Measurements from ENCODE around the gene LYPD1.

- TF ChIP-seq REST (tag by site-specific recombination; IDR thresholded peaks at IDR 0.05), result no peak
- TF ChIP-seq PRDM6 (tag by site-specific recombination; IDR thresholded peaks at IDR 0.05), result no peak
- TF ChIP-seq ZNF529 (tag by site-specific recombination; IDR thresholded peaks at IDR 0.05; ENCODE audit: insufficient replicate concordance), result no peak
- TF ChIP-seq ZNF561 (tag by site-specific recombination; IDR thresholded peaks at IDR 0.05; ENCODE audit: borderline replicate concordance), result no peak
- no peak for TF ChIP-seq KLF9 (tag by site-specific recombination; IDR thresholded peaks at IDR 0.05; ENCODE audit: low read depth)
- TF ChIP-seq ZNF121 (tag by site-specific recombination; IDR thresholded peaks at IDR 0.05), result no peak
- no peak for TF ChIP-seq ZXDB (tag by site-specific recombination; IDR thresholded peaks at IDR 0.05)
- no peak for TF ChIP-seq INSM2 (tag by site-specific recombination; IDR thresholded peaks at IDR 0.05)
These were observed 22.8 kb upstream of the LYPD1 start for GRCh38 chr2:132692816-132693215.
